ENCODE data around the gene CFAP77.

CFAP77 gene

GRCh38 chr9:132410642-132411041 lies 631 bp downstream of the CFAP77 start:
- Histone ChIP-seq H3K27me3 (replicated peaks; ENCODE audit: control insufficient read depth, insufficient read depth, low read length) (peaks cover 2% of the 10 kb centered on the region; the same call in 1 of the 2 replicates), H3K4me3 (replicated peaks; ENCODE audit: low read depth, low read length) (peak overlapping the region; percentile 42; the same call in 1 of the 2 replicates), H3K36me3 (ENCODE audit: control insufficient read depth, insufficient read depth, low read length) (no peaks in the 10 kb centered on the region)
- DNase-seq (ENCODE audit: extremely low read depth, insufficient read length), result no peak
- TF ChIP-seq, protein P1, sequence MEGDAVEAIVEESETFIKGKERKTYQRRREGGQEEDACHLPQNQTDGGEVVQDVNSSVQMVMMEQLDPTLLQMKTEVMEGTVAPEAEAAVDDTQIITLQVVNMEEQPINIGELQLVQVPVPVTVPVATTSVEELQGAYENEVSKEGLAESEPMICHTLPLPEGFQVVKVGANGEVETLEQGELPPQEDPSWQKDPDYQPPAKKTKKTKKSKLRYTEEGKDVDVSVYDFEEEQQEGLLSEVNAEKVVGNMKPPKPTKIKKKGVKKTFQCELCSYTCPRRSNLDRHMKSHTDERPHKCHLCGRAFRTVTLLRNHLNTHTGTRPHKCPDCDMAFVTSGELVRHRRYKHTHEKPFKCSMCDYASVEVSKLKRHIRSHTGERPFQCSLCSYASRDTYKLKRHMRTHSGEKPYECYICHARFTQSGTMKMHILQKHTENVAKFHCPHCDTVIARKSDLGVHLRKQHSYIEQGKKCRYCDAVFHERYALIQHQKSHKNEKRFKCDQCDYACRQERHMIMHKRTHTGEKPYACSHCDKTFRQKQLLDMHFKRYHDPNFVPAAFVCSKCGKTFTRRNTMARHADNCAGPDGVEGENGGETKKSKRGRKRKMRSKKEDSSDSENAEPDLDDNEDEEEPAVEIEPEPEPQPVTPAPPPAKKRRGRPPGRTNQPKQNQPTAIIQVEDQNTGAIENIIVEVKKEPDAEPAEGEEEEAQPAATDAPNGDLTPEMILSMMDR (IDR thresholded peaks at IDR 0.05; ENCODE audit: insufficient read depth, low read length, poor library complexity, severe bottlenecking), result no peak

DNA sequence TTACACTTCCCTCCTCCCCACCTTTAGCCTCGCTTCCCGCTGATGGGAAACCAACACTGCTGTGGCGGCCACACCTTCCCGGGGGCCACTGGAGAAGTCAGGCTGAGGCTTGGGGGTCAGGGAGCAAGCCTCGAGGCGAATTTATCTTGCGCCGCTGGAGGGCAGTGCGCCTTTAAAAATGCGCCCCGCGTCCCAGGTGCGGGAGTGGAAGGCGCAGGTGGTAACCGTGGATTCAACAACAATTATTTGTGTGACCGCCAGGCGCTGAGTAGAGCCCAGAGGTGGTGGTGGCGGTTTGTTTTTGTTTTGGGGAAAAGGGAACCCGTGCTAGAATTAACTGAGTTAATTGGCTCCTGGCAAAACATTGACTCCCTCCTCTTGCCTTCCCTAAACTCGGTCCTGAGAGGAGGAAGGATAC lies 1.1 kb downstream of the CFAP77 start:
- peak; percentile 74 for DNase-seq (ENCODE audit: extremely low read depth, insufficient read length)
- H3K27me3 ChIP-seq (replicated peaks; ENCODE audit: control insufficient read depth, insufficient read depth, low read length), result peaks cover 2% of the 10 kb centered on the region; the same call in 1 of the 2 replicates
- H3K36me3 ChIP-seq (ENCODE audit: control insufficient read depth, insufficient read depth, low read length), result no peaks in the 10 kb centered on the region
- H3K4me3 ChIP-seq (replicated peaks; ENCODE audit: low read depth, low read length), result no peak overlapping the region
- TF ChIP-seq, protein P1 (IDR thresholded peaks at IDR 0.05; ENCODE audit: insufficient read depth, low read length, poor library complexity, severe bottlenecking), result peak; percentile 68

GRCh38 chr9:132412089-132412488 lies 2.1 kb downstream of the CFAP77 start:
- Histone ChIP-seq H3K27me3 (replicated peaks; ENCODE audit: control insufficient read depth, insufficient read depth, low read length) (peaks cover 2% of the 10 kb centered on the region; the same call in 1 of the 2 replicates), H3K4me3 (replicated peaks; ENCODE audit: low read depth, low read length) (no peak overlapping the region), H3K36me3 (ENCODE audit: control insufficient read depth, insufficient read depth, low read length) (no peaks in the 10 kb centered on the region)
- TF ChIP-seq, protein P1 (IDR thresholded peaks at IDR 0.05; ENCODE audit: insufficient read depth, low read length, poor library complexity, severe bottlenecking), result peak; percentile 58
- DNase-seq (ENCODE audit: extremely low read depth, insufficient read length), result no peak

- Histone ChIP-seq H3K4me3 (replicated peaks; ENCODE audit: low read depth, low read length) (no peak overlapping the region), H3K27me3 (replicated peaks; ENCODE audit: control insufficient read depth, insufficient read depth, low read length) (peaks cover 2% of the 10 kb centered on the region), H3K36me3 (ENCODE audit: control insufficient read depth, insufficient read depth, low read length) (no peaks in the 10 kb centered on the region)
- TF ChIP-seq, protein P1 (IDR thresholded peaks at IDR 0.05; ENCODE audit: insufficient read depth, low read length, poor library complexity, severe bottlenecking), result no peak
- no peak for DNase-seq (ENCODE audit: extremely low read depth, insufficient read length)
These were observed 3.9 kb downstream of the CFAP77 start for GRCh38 chr9:132413926-132414325.

GRCh38 chr9:132414731-132415130 lies 4.7 kb downstream of the CFAP77 start:
- TF ChIP-seq, protein P1 (IDR thresholded peaks at IDR 0.05; ENCODE audit: insufficient read depth, low read length, poor library complexity, severe bottlenecking), result no peak
- peaks cover 2% of the 10 kb centered on the region for H3K27me3 ChIP-seq (replicated peaks; ENCODE audit: control insufficient read depth, insufficient read depth, low read length)

DNA sequence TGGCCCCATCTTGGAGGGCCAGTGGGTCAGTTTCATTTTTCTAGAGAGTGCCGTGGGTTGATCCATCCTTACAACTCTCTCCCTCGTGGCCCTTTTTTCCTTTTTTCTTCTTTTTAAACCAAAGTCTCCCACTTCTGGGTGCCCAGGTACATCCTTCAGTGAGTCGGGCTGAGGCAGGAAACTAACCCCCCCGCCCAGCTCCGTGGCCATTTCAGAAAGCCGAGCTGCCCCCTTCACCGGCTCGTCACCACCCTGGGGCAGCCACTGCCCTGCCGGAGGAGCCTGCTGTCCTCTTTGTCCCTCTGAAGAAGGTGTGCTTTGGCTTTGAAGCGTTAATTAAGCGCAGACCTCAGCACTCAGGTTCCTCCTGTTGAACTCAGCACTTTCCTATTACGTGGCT lies 5.2 kb downstream of the CFAP77 start:
- DNase-seq (ENCODE audit: extremely low read depth, insufficient read length), result no peak
- Histone ChIP-seq H3K36me3 (ENCODE audit: control insufficient read depth, insufficient read depth, low read length) (no peaks in the 10 kb centered on the region), H3K27me3 (replicated peaks; ENCODE audit: control insufficient read depth, insufficient read depth, low read length) (peaks cover 2% of the 10 kb centered on the region), H3K4me3 (replicated peaks; ENCODE audit: low read depth, low read length) (no peak overlapping the region)
- TF ChIP-seq, protein P1 (IDR thresholded peaks at IDR 0.05; ENCODE audit: insufficient read depth, low read length, poor library complexity, severe bottlenecking), result no peak

More at GRCh38 chr9:132414731-132415130, 4.7 kb downstream of the CFAP77 start:
- DNase-seq (ENCODE audit: extremely low read depth, insufficient read length), result no peak
- no peak overlapping the region for H3K4me3 ChIP-seq (replicated peaks; ENCODE audit: low read depth, low read length)
- H3K36me3 ChIP-seq (ENCODE audit: control insufficient read depth, insufficient read depth, low read length), result no peaks in the 10 kb centered on the region

Measured in GM06990 (cell line).